GM18511 (cell line): ENCODE results near the gene CNTNAP2.
"Not testable (repeated sequence)": the region's sequence is repeated elsewhere in the genome, so short reads cannot be mapped to it uniquely, and the experiment has no call there.

Source experiments
- ATAC-seq: cut with Tn5 transposase; IDR thresholded peaks from one replicate; pipeline ENCODE4 v1.9.1; 2021; ENCODE audit warnings: mild to moderate bottlenecking, moderate library complexity; ENCODE audit not compliant: unreplicated experiment

The CNTNAP2 gene

DNA sequence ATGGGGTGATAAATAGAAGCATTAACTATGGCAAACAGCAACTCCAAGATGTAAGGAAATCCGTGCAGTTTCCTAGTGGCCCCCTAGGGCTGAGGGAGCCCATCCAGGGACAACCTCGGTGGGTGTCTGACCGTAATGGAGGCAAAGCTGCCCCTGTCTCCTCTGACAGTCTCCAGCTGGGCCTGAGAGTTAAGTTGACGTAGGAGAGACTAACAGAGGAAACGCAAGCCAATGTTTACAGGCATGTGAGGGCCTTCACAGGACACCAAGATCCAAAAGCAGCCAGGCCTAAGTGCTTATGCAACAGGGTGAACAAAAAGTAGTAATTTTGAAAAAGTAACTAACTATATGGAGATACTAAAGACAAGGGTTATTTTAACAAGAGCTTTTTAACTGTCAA, 2144.0 kb downstream of the CNTNAP2 start:
- no peak for ATAC-seq

DNA sequence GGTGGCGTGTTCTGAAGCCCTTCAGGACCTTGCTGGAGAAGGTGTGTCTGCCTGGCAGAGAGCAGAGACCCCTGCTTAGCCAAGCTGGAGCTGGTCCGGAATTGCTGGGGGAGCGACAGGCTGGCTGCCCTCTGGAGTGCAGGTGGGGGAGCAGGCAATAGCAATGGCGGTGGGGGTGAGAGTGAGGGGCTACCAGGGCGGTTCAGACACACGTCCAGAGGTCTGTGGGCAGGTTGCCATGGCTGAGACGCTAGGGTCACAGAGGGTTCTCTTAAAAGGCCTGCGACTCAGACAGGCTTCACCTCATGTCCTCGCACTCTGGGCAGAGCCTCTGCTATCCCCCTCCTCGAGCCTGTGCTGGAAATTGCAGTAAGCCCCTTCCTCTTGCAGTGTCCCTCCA, 2144.9 kb downstream of the CNTNAP2 start:
- ATAC-seq: no peak

DNA sequence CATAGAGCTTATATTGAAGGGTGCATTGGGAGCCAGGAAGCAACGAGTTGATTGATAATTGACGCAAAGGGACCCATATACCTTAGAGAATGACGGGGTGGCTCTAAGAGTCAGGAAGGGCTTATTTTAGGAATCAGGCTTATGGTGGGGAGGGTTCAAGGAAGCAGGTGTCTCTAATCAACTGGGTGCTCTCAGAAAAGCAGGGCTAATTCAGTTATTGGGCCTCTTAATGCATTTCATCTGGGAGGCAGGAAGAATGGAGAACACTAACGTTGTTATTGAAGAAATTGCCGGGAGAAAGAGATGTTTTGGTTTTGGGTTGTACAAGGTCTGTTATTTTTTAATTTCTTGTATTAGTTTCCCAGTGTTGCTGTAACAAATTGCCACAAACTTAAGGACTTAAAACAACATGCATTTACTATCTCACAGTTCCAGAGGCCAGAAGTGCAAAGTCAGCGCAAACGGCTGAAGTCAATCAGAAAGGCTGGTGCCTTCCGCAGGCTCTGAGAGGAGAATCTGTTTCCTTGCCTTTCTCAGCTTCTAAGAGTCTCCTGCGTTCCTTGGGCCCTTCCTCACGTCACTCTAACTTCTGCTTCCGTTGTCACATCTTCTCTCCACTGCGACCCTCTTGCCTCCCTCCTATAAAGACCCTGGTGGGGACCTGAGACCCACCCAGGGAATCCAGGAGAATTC, 2145.5 kb downstream of the CNTNAP2 start:
- ATAC-seq: peak; percentile 6

DNA sequence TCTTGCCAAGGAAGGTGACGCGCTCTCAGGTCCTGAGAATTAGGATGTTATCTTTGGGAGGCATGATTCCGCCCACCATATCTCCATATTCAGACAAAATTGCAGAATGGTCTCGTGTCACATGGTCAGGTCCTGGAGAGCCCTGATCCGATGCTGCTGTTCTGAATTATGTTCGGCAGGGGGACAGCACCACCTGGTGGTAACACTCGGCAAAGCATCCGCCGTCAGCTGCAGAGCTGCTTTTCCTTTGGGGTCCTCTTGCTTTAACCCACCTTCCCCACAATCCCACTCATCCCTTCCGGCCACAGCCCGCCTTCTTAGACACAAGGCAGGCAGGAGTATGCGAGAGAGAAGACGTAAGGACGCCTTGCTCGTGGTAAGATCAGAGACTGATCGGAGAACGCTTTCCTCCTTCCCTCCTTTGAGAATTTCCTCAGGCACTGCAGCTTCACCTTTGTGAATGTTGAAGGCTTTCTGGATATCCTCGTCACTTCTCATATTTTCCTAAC, 2146.2 kb downstream of the CNTNAP2 start:
- peak; percentile 89 for ATAC-seq

DNA sequence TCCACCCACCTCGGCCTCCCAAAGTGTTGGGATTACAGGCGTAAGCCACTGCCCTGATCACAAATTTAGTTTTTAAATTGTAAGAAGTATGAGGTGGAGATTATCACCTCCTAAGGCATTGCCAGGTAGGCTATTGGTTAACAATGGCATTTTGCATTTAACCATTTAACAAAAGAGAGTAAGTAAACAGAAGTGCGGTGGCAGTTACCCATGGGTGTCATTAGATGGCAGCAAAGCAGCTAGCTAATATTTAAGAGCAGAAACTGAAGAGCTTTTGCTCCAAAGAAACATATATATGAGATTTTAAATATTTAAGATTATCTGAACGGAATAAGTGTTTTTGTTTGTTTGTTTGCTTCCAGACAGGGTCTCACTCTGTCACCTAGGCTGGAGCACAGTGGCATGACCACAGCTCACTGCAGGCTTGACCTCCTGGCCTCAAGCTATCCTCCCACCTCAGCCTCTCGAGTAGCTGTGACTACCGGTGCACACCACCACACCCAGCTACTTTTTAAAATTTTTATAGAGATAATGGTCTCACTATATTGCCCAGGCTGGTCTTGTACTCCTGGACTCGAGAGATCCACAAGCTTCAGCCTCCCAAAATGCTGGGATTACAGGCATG, 2148.4 kb downstream of the CNTNAP2 start:
- ATAC-seq: peak; percentile 52

DNA sequence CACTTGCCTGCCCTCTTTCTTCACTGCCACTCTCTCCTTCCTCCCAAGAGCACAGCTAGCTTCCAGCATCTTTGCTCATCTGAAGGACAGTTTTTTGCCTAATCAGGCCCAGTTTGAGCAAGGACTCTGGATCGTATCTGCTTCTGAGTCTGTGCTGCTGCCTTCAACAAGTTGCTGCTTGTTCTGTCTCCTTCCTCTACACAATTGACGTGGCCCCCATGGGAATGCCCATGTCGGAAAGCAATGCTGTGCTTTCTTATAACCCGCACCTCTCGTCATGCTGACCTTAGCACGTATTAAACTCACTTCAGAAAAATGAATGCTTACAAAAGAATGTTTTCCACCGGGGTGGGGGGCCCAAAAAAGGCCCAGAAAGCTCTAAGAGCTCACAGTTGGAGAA, 2149.3 kb downstream of the CNTNAP2 start:
- ATAC-seq: no peak

DNA sequence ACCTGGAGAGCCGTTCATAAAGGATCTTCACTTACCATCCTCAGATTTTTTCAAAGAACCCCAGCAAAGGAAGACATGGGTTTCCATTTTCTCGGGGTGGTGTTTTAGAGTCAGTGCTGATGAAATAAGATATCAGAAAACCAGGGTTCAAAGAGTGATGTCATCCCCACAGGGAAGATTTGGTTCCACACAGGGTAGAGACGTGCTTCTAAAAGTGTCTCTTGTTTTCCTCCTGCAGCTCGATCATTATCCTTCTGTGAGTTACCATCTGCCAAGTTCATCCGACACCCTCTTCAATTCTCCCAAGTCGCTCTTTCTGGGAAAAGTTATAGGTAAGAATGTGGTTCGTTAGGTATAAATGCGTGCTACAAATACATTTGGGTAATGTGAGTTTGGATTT, 2150.2 kb downstream of the CNTNAP2 start:
- ATAC-seq: no peak

DNA sequence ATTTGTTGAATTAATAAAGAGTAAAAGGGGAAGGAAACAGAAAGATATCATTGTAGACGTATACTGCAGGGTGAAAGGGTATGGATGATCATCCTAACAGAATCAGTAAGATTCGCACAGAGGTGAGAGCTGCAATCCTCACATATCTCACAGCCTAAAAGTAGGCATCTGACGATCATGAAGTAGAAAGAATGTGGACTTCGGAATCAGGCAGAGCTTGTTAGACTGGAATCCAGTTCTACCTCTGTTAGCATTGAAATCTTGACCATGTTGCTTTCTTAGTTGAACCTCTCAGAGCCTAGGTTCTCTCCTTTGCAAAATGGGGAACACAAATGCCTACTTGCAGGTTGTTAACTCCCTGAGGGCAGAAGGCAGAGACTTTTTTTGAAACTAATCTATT, 2154.0 kb downstream of the CNTNAP2 start:
- no peak for ATAC-seq

DNA sequence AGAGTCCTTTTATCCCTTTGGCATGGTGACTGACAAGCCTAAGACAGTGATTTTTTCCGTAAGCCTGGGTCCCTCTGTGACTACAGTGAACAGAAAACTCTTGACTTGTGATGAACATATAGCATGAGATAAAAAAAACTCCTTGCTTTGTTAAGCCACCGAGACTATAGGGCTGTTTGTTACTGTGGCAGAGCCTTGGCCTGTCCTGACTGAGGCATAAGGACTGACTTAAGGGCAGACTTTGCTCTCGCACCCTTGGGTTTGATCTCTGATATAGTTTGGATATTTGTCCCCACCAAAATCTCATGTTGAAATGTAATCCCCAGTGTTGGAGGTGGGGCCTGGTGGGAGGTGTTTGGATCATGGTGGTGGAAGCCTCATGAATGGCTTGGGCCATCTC, 2157.5 kb downstream of the CNTNAP2 start:
- ATAC-seq: no peak

DNA sequence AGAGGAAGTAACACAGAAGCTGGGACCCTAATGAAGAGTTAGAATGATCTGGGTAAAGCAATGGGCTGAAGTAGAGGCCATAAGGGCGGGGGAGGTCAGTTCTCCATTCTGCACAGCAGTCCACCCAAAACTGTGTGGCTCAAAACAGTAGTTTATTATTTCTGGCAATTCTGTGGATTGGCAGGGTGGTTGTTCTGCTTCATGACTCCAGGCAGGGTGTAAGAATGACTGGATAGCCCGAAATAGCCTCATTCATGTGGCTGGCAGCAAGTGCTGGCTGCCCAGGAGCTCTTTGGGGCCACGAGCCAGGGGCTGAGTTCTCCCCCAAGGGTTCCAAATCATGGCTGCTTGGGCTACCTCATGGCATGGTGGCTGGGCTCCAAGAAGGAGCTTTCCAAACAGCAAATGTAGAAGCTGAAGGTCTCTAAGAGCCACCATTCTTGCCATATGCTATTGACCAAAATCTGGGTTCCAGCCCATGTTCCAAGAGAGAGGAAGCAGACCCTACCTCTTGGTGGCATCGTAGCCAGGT, 2158.8 kb downstream of the CNTNAP2 start:
- no peak for ATAC-seq

DNA sequence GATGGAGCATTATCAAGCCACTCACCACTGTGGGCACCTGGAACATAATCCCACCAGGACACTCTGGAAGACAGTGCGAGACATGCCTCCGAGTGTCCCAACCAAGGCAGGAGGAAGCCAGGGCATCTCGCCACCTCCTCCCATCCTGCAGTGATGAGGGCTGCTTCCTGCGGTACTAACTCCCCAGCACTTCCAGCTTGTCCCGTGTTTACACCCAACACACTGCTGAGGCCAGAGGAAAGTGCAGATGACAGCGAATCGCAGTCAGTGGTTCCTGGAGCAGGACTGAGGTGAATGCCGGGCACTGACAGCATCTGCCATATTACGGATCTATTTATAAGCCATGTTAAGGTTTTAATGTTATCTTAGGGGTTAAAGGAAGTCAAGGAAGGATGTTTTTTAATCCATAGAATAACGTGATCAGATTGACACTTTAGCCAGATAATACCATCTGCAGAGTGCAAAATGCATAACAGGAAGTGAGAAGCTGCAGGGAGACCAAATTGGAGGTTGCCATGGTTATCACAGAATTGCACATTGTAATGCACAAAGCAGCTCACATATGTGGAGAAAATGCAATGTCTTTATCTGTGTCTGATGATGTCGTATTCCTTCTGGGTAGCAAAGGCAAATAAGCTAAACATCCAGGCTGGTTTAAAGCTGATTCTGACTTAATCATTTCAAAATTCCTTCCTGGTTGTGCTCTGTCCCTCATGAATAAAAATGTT, 2159.9 kb downstream of the CNTNAP2 start:
- ATAC-seq: peak; percentile 60

DNA sequence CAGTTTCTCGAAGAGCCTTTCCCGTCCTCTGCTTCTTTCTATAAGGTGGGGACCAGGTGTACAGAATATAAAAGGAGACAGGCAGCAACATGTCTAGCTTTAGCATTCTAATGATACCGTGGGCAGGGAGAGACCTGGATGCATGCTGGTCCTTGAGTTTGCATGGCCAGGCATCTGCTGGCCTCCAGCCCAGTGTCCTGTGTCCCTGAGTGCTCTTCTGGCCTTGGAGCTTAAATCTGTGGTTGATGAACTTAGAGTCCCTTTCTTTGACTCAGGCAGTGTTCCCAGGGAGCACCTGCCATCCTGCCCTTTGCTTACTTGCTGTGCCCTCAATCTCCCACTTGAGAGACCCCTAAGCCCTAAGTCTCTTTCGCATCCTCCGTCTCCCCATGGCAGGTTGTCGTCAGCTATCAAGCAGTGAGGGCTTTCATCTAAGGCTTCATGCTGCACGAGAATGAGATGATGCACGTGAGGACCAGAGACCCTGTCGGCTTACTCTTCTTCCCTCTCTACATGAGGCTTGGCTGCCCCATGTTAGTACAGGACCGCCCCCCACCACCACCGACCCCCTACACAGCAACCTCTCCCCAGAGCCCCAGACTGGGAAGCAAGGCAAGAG, 2160.6 kb downstream of the CNTNAP2 start:
- ATAC-seq: no peak

DNA sequence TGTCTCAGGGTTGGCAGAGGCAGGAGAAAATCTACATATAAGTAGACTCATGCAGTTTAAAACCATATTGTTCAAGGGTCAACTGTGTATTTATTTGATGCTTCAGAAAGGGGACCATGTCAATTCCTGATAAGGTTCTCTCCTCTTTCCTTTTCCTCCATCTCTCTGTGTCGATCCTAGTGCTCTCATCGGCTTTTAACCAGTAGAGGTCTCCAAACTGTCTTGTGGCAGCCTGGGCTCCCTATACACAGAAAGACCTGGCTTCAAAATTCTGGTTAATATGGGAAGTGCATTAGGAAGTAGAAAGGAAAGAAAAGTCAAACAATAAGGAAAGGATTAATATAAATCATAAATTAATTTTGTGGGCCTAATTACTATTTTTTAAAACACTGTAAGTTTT, 2169.5 kb downstream of the CNTNAP2 start:
- no peak for ATAC-seq

DNA sequence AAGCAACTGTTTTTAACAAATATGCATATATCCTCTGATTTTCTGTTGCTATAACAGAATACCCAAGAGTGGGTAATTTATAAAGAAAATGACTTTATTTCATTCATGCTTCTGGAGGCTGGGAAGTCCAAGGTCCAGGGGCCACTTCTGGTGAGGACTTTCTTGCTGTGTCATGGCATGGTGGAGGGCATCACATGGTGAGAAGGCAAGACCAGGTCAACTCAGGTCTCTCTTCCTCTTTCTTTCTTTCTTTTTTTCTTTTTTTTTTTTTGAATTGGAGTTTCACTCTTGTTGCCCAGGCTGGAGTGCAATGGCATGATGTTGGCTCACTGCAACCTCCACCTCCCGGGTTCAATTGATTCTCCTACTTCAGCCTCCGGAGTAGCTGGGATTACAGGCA, 2170.9 kb downstream of the CNTNAP2 start:
- ATAC-seq: no peak

DNA sequence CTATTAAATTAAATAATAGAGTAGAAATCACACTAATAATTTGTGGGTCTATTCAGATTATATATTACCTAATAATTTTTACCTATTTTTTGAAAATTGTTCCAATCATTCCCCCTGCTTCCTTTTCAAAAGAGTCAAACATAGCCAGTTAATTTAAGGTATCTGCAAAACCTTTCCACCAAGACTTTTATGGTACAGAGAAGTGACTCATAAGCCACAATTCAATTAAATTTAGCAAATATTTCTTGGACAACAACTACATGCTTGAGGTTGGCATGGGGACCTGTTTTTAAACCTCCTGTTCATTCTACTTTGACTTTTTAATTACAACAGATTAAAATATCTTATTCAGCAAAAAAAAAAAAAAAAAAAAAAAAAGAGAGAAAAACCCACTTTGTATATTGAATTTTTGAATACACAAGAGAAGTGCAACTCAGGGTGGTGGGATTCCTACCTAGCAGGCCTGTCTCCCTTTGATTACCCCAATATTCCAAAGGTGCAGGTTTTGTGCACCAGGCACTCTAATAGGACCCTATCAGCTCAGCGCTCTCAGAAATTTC, 2172.1 kb downstream of the CNTNAP2 start:
- ATAC-seq: no peak

DNA sequence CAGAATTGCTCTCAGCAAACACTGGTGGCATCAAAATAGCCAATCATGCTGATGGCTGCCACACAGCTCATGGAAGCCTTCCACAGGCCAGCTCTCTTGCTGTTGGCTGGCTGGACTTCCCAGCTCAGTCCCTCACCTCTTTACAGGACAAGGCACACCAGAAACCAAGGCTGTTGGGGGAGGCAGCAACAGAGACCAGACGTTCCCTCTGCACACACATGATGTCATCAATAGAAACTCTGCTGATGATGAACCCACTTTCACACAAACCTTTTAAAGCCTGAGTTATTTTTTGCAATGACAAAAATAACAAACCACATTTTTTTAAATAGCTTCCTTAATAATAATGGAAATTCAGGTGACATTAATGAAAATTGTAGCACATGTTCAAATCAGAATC, 2173.0 kb downstream of the CNTNAP2 start:
- ATAC-seq: no peak

DNA sequence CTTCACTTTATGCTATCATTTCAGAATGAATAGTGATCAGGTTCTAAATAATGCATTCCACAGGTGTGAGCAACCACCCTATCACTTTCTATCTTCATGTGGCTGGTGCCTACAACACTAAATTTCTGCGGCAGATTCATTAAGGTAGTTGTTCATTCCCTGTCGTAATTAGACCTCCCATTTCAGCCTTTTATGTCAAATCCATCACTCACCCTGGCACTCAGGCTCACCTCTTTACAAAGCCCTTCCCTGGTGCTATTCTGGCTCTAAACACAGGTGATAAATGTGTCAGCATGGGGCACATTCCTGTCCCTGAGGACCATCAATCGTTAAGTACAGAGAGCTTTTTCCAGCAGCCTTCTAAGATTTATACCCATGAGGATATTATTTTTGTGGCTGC, 2173.9 kb downstream of the CNTNAP2 start:
- no peak for ATAC-seq

DNA sequence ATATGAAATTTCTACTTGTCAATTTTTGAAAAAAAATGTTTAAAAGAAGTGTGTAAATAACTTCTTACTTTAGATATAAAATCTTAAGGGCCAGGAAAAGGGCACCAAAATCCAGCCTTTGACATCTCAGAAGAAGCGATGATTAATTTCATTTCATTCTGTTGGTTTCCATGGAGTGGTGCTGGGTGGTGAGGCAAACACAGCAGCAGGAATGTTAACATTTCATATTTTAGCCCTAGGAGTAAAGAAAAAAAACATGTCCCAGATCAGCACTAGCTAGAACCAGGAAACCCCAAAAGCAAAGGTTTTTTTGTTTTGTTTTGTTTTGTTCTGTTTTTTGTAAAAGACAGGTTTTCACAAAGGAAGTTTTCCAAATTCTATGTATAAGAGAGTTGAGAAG, 2175.2 kb downstream of the CNTNAP2 start:
- no peak for ATAC-seq

DNA sequence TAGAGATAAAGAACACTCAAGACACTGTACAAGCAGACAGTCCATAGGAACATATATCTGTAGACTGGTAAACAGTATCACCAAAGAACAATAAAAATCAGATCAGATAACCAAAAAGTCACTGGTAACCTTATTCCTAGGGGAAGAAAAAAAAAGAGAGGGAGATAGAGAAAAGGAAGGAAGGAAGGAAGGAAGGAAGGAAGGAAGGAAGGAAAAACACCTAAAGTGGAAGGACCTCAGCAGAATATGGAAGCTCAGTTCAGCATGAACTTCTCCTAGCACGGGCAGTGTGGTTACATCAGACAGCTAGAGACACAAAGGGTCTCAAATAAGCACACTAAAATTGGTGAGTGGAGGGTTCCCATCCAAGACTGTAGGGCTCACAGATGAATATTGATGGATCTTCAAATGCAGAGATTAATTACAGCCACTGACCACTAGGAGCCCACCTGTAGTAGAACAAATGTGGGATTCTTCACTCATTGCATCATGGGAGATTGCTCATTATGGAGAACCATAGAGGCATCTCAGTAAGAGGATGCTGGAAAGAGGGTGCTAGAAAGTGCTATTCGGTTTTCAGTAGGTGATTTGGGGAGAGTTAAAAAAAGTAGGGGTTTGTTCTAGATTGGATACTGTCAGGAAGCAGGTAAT, 2180.5 kb downstream of the CNTNAP2 start:
- no peak for ATAC-seq

DNA sequence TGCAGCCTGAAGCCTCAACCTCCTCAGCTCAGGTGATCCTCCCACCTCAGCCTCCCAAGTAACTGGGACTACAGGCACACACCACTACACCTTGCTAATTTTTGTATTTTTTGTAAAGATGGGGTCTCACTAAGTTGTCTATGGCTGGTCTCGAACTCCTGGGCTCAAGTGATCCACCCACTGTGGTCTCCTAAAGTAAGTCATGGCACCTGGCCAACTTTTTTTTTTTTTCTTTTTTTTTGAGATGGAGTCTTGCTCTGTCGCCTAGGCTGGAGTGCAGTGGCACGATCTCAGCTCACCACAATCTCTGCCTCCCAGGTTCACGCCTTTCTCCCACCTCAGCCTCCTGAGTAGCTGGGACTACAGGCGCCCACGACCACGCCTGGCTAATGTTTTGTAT, 2182.2 kb downstream of the CNTNAP2 start:
- ATAC-seq: not testable (repeated sequence)
